GM23338 (cell line): ENCODE results near the gene MAMSTR. TPM values are rescaled to one million over a fixed set of nuclear protein-coding genes. Genes with fewer than 3 reads are reported as not detected.

Experiments used
- ATAC-seq: fragments of 200-7000 bp; cut with Tn5 transposase; 3 replicates; pipeline ENCODE4 v1.9.1; 2020
- DNase-seq: peaks from one replicate; pipeline ENCODE4 v3.0.0-alpha.2; 2015; ENCODE audit warnings: low spot score
- H2AFZ ChIP-seq: fragments of 200-600 bp; sonication (generic); 2 replicates; pipeline ENCODE4 v1.8.0; 2016; ENCODE audit warnings: antibody characterized with exemption, mild to moderate bottlenecking, moderate library complexity
- H3F3A ChIP-seq: fragments of 200-600 bp; sonication (generic); replicated peaks from 2 replicates; pipeline ENCODE4 v1.8.0; 2017; ENCODE audit warnings: antibody characterized with exemption, mixed run types, low read depth
- H3K27ac ChIP-seq: fragments of 200-600 bp; sonication (generic); 2 replicates; pipeline ENCODE4 v1.6.1; 2016; ENCODE audit warnings: low read depth
- H3K27me3 ChIP-seq: fragments of 200-600 bp; sonication (generic); 2 replicates; pipeline ENCODE4 v1.8.0; 2016; ENCODE audit warnings: mild to moderate bottlenecking, mixed run types, moderate library complexity; ENCODE audit not compliant: insufficient read depth
- H3K36me3 ChIP-seq: fragments of 200-600 bp; sonication (generic); 2 replicates; pipeline ENCODE4 v1.8.0; 2016; ENCODE audit warnings: mild to moderate bottlenecking; ENCODE audit not compliant: insufficient read depth
- H3K4me1 ChIP-seq: fragments of 200-600 bp; sonication (generic); 2 replicates; pipeline ENCODE4 v1.8.0; 2016; ENCODE audit warnings: mild to moderate bottlenecking, moderate library complexity; ENCODE audit not compliant: insufficient read depth
- H3K4me2 ChIP-seq: fragments of 200-600 bp; sonication (generic); 2 replicates; pipeline ENCODE4 v1.7.1; 2017; ENCODE audit warnings: mixed run types
- H3K4me3 ChIP-seq: fragments of 200-600 bp; sonication (generic); 2 replicates; pipeline ENCODE4 v1.6.1; 2016; ENCODE audit warnings: mixed run types
- H3K79me2 ChIP-seq: fragments of 200-600 bp; sonication (generic); replicated peaks from 2 replicates; pipeline ENCODE4 v1.8.0; 2017; ENCODE audit warnings: mild to moderate bottlenecking; ENCODE audit not compliant: insufficient read depth
- H3K9me2 ChIP-seq: fragments of 200-600 bp; sonication (generic); 2 replicates; pipeline ENCODE4 v1.8.0; 2017; ENCODE audit not compliant: insufficient read depth
- H4K20me1 ChIP-seq: fragments of 200-600 bp; sonication (generic); replicated peaks from 2 replicates; pipeline ENCODE4 v1.8.0; 2017; ENCODE audit warnings: mild to moderate bottlenecking; ENCODE audit not compliant: insufficient read depth
- H3K27ac Mint-ChIP-seq: 2 replicates; pipeline ENCODE4 v1.8.0; 2020; ENCODE audit warnings: inconsistent platforms, mild to moderate bottlenecking, moderate library complexity, mixed read lengths
- H3K27me3 Mint-ChIP-seq: 3 replicates; pipeline ENCODE4 v1.8.0; 2022; ENCODE audit warnings: low read depth, mild to moderate bottlenecking, moderate library complexity, mixed read lengths, inconsistent platforms; ENCODE audit not compliant: insufficient read depth, poor library complexity
- H3K36me3 Mint-ChIP-seq: 3 replicates; pipeline ENCODE4 v1.8.0; 2021; ENCODE audit warnings: low read depth, mild to moderate bottlenecking, inconsistent platforms, moderate library complexity, mixed read lengths
- H3K4me1 Mint-ChIP-seq: 3 replicates; pipeline ENCODE4 v1.8.0; 2020; ENCODE audit warnings: mild to moderate bottlenecking, inconsistent platforms, mixed read lengths
- H3K4me3 Mint-ChIP-seq: 3 replicates; pipeline ENCODE4 v1.8.0; 2021; ENCODE audit warnings: moderate library complexity, mild to moderate bottlenecking, inconsistent platforms, mixed read lengths
- H3K9me3 Mint-ChIP-seq: 3 replicates; pipeline ENCODE4 v1.8.0; 2020; ENCODE audit warnings: moderate library complexity, mild to moderate bottlenecking, inconsistent platforms, mixed read lengths
- CREB1 ChIP-seq: fragments of 250-450 bp; sonication (Bioruptor Pico); IDR thresholded peaks from 2 replicates; pipeline ENCODE4 v1.5.0; 2020; ENCODE audit warnings: low read depth, mild to moderate bottlenecking, moderate library complexity
- EZH2phosphoT487 ChIP-seq: fragments of 200-600 bp; sonication (generic); IDR thresholded peaks from one replicate; pipeline ENCODE4 v1.8.1; 2018; ENCODE audit warnings: antibody characterized with exemption; ENCODE audit not compliant: unreplicated experiment
- NANOG ChIP-seq: IDR thresholded peaks from 2 replicates; pipeline ENCODE4 v1.6.1; 2016; ENCODE audit warnings: antibody characterized with exemption, borderline replicate concordance
- POLR2AphosphoS5 ChIP-seq: IDR thresholded peaks from 2 replicates; pipeline ENCODE4 v1.6.1; 2016; ENCODE audit warnings: antibody characterized with exemption, low read depth
- STAT1 ChIP-seq: IDR thresholded peaks from one replicate; pipeline ENCODE4 v1.6.1; 2016; ENCODE audit warnings: antibody characterized with exemption; ENCODE audit not compliant: unreplicated experiment
- ZNF331 ChIP-seq: fragments of 250-450 bp; sonication (Bioruptor Pico); IDR thresholded peaks from 2 replicates; pipeline ENCODE4 v1.5.0; 2020; ENCODE audit warnings: low read depth, mild to moderate bottlenecking, moderate library complexity
- polyA plus RNA-seq: library from polyadenylated mRNA; unstranded; fragments of >200 nt; fragmentation: Nextera tagmentation; extraction: Ambion mirVana; gene quantifications from 2 replicates; pipeline ENCODE4 v1.2.1, GENCODE V29; 2016
- total RNA-seq: library from RNA; depleted of rRNA; stranded (reverse); fragments of >200 nt; shearing (Covaris generic); gene quantifications from 2 replicates; pipeline ENCODE4 v1.2.3, GENCODE V29; 2014
- TF ChIP-seq, protein P1 (sequence below): IDR thresholded peaks from 2 replicates; pipeline ENCODE4 v1.6.1; 2016; ENCODE audit warnings: antibody characterized with exemption
- TF ChIP-seq, protein P2 (sequence below): IDR thresholded peaks from one replicate; pipeline ENCODE4 v1.6.1; 2018; ENCODE audit warnings: antibody characterized with exemption; ENCODE audit not compliant: unreplicated experiment

MAMSTR gene
- total and polyA plus RNA-seq, 2 experiments from 2014 or later: 1.9 to 2.0 TPM

DNA sequence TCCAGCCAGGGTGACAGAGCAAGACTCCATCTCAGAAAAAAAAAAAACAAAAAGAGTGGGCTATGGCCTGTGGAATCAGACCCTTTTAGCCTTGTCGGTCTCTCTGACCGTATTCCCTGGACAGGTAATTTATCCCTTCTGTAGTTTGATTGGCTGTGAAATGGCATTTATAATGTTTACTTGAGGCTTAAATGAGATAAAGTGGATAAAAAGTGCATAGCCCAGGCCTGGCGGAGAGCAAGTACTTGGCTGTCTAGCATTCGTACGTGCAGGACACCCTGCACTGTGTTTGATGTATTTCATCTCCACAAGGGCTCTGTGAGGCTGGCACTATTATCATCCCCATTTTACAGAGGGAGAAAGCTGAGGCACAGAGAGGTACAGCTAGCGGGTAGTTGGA lies 53.7 kb downstream of the MAMSTR start (continued):
- TF ChIP-seq, protein P1, sequence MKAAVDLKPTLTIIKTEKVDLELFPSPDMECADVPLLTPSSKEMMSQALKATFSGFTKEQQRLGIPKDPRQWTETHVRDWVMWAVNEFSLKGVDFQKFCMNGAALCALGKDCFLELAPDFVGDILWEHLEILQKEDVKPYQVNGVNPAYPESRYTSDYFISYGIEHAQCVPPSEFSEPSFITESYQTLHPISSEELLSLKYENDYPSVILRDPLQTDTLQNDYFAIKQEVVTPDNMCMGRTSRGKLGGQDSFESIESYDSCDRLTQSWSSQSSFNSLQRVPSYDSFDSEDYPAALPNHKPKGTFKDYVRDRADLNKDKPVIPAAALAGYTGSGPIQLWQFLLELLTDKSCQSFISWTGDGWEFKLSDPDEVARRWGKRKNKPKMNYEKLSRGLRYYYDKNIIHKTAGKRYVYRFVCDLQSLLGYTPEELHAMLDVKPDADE: no peak
- TF ChIP-seq STAT1 (no peak), POLR2AphosphoS5 (no peak), ZNF331 (CRISPR knock-in tag) (no peak), EZH2phosphoT487 (no peak), CREB1 (no peak)
- TF ChIP-seq, protein P2, sequence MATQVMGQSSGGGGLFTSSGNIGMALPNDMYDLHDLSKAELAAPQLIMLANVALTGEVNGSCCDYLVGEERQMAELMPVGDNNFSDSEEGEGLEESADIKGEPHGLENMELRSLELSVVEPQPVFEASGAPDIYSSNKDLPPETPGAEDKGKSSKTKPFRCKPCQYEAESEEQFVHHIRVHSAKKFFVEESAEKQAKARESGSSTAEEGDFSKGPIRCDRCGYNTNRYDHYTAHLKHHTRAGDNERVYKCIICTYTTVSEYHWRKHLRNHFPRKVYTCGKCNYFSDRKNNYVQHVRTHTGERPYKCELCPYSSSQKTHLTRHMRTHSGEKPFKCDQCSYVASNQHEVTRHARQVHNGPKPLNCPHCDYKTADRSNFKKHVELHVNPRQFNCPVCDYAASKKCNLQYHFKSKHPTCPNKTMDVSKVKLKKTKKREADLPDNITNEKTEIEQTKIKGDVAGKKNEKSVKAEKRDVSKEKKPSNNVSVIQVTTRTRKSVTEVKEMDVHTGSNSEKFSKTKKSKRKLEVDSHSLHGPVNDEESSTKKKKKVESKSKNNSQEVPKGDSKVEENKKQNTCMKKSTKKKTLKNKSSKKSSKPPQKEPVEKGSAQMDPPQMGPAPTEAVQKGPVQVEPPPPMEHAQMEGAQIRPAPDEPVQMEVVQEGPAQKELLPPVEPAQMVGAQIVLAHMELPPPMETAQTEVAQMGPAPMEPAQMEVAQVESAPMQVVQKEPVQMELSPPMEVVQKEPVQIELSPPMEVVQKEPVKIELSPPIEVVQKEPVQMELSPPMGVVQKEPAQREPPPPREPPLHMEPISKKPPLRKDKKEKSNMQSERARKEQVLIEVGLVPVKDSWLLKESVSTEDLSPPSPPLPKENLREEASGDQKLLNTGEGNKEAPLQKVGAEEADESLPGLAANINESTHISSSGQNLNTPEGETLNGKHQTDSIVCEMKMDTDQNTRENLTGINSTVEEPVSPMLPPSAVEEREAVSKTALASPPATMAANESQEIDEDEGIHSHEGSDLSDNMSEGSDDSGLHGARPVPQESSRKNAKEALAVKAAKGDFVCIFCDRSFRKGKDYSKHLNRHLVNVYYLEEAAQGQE: no peak

DNA sequence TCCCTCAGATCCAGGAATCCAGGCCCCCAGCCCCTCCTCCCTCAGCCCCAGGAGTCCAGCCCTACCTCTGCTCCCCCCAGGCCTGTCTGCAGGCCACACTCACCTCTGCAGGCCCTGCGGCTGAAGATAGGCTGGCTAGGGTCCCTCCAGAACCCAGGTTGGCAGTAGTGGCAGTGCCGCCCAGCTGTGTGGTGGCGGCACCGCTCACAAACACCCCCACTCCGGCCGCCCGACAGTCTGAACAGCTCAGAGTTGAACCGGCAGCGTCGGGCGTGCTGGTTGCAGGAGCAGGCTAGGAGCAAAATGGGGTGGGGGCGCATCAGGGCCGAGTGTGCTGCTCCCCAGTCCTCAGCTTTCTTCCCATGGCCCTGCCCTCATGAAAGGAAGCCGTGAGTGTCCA lies 55.0 kb downstream of the MAMSTR start:
- no peaks in the 10 kb centered on the region for H3K9me2 ChIP-seq
- no peak; the same call in 2 of the 3 replicates for ATAC-seq
- Mint-ChIP-seq H3K9me3 (peaks cover 11% of the 10 kb centered on the region), H3K27ac (no peak overlapping the region), H3K36me3 (peaks cover 4% of the 10 kb centered on the region; the same call in 1 of the 3 replicates), H3K4me1 (no peaks in the 10 kb centered on the region), H3K4me3 (no peak overlapping the region), H3K27me3 (peaks cover 3% of the 10 kb centered on the region)
- H3K4me1 ChIP-seq: no peaks in the 10 kb centered on the region
- no peak for DNase-seq
- H3K36me3 ChIP-seq: no peaks in the 10 kb centered on the region
- TF ChIP-seq, protein P2: no peak
- TF ChIP-seq NANOG (no peak), EZH2phosphoT487 (no peak)
- no peak overlapping the region for H3K4me2 ChIP-seq
- no peak overlapping the region for H3K4me3 ChIP-seq
- H2AFZ ChIP-seq: no peak overlapping the region
- no peaks in the 10 kb centered on the region for H4K20me1 ChIP-seq
- H3K27me3 ChIP-seq: no peaks in the 10 kb centered on the region
- no peak overlapping the region for H3K27ac ChIP-seq
- no peaks in the 10 kb centered on the region for H3K79me2 ChIP-seq
- H3F3A ChIP-seq: no peaks in the 10 kb centered on the region
